ENCODE data around the gene PSMD1.
"Not testable (repeated sequence)": the region's sequence is repeated elsewhere in the genome, so short reads cannot be mapped to it uniquely, and the experiment has no call there.

The PSMD1 gene

DNA sequence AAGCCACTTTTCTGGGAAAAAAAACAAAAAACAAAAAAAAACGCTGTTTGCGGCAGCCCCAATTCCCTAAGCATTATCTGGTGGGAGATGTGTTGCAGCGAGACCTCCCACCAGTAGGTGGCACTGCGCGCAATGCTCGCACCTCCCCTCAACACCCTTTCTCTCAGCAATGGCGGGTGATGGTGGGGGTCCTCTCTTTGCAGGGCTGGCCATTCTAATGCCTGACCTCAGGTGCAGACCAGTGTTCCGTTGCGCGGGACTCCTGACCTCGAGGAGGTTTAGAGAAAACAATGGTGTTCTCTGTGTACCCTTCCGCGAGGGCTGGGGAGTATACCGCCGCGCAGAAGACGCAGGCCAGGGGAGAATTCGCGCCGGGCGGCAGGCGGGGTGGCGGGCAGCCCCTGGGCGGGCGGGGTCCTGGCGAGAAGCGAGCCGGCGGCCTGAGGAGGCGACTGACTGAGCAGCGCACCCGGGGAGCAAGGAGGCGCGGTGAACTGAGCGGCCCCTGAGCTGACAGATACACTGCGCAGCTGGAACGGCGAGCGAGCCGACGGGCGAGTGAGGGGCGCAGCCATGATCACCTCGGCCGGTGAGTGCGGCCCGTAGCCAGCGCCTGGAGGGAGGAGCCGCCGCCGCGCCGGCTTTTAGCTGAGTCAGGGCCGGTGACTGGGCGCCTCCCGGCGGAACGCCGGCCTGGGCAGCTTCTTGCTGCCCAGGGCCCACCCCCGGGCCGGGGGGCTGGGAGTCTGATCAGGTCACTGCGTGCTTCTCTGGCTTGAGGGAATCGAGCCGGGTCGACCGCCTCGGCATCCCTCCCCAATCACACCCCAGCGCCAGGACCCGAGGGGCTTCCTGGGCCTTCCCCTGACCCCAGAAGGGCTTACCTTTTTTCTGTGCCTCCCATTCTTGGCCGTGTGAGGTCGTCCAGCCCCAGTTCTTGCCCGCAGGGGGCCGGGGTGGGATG, at the start of gene PSMD1:
PSMD1 (plus strand) TSS at position 415 of the 964 bp plus-strand sequence; CDS start at position 574, 159 bp downstream.
- DNase-seq: peak; percentile 41

GRCh38 chr2:231007286-231008098, 49.2 kb upstream of the PSMD1 start:
- DNase-seq: no peak

- DNase-seq: no peak
Observed at GRCh38 chr2:231008131-231008530, 48.5 kb upstream of the PSMD1 start.

- DNase-seq: no peak
Observed at GRCh38 chr2:231009236-231009919, 47.3 kb upstream of the PSMD1 start.

- DNase-seq: no peak
Observed at GRCh38 chr2:231010201-231010730, 46.4 kb upstream of the PSMD1 start.

GRCh38 chr2:231011526-231011925, 45.1 kb upstream of the PSMD1 start:
- DNase-seq: no peak

DNA sequence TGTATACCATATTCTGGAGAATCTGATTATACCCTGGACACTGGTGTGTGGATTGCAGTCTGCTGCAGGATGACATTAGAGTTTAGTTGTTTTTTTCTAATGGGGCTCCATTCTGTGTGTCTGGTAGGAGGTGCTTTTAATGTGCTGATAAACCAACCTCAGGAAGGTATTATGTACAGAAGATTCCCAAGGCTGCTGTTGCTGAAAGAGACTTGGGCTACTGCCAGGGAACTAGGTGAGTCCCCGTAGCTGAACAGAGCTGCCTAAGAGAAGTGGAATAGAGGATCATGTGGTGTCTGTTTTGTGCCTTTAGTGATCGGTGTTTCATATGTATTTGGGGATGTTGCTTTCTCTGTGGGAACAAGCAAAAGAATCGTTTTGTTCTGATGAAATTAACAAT, 44.2 kb upstream of the PSMD1 start:
- DNase-seq: no peak

DNA sequence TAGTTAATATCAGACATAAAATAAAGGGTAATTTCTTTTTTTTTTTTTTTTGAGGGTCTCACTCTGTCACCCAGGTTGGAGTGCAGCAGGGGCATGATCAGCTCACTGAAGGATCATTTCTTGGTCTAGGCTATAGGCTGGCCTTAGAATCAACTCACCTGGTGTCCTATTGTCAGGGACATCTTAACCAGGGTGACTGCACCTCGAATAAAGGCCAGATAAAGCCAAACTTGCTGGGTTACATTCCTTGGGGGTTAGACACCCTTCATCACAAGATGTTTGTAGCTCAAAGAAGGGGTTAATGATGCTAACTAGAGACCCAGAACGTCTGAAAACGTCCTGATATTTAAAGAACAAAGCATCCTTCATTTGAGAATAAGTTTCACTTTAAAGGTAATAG, 42.8 kb upstream of the PSMD1 start:
- no peak for DNase-seq

DNA sequence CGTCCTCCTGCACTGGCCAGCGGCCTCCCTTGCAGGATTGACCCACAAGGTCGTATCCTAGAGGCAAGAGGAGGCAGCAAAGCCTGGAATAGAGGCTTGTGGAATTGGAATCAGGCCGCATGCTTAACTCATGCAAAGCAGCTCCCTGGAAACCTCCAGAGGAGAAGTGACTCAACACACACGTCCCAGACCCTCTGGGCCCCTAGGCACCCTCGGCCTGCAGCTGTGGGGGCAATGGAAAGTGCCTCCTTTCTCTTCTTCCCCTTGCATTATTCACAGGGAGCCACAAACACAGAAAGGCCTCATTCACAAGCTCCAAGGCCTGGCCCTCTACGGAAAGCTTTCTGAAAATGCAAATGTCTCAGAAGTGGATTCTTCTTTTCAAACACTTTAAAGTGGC, 41.2 kb upstream of the PSMD1 start:
- DNase-seq: no peak

- DNase-seq: no peak
Observed at GRCh38 chr2:231015926-231016325, 40.7 kb upstream of the PSMD1 start.

- DNase-seq: no peak
Observed at GRCh38 chr2:231016566-231017230, 40.0 kb upstream of the PSMD1 start.

DNA sequence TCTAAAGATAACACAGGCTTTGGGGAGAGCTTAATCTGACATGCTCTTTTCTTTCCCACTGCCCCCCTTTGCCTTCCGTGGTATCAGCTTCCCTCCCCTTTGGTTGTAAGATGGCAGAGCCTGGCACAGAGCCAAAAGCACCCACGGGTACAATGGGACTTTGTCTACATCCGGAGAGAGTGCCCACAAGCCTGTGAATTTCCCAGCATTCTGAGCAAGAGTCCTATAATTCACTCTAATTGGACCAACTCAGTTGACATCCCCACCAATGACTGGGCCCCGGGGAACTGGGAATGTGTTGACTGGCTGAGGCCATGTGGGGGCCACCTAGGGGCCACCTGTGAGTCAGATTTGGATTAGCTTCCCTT, 39.5 kb upstream of the PSMD1 start:
- DNase-seq: no peak

- no peak for DNase-seq
Observed at GRCh38 chr2:231018184-231018583, 38.5 kb upstream of the PSMD1 start.

DNA sequence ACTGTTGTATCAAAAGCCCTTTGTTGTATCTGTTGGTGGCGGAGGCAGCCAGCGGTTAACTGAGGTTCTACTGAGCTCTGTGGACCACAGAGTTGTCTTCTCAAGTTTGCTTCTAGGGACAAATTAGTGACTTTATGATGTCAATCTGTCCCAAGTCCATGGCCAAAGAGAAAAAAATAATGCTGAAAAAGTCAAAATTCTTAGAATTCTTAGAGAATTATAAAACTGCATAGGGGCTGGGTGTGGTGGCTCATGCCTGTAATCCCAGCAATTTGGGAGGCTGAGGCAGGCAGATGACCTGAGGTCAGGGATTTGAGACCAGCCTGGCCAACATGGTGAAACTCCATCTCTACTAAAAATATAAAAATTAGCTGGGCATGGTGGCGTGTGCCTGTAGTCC, 31.6 kb upstream of the PSMD1 start:
- not testable (repeated sequence) for DNase-seq

DNA sequence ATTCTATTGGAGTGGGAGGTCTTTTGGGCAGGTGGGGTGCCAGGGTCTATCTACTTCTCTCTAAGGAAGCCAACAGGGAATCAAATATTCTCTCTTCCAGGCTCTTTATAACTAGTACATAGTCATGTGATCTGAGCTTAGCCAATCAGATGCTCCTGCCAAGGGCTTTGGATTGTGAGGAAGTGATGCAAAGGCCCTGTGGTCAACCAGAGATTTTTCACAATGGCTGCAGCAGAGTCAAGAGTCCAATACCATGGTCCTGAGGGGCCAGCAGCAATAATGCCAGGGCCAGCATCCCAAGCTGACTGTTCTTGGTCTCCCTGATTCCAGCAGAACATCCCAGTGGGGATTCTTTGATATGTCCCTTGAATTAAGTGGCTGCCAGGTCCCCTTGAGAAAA, 27.8 kb upstream of the PSMD1 start:
- DNase-seq: no peak

DNA sequence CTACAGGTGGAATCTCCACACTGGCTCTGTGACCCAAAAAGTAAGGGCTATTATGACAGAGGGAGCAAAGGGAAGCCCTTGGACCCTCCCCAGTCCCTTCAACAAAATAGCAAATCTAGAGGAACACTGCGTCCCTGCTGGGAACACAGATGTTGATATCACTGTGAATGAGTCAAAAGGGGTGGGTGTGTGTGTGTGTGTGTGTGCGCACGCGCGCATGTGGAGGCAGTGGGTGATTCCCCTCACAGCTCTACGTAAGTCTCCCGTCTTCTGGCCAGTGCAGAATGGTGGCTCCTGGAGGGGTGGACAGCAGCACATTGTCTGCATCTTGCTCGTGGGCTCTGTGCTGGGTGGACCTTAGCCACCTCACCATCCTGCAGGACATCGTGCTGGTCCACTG, 27.1 kb upstream of the PSMD1 start:
- DNase-seq: no peak

GRCh38 chr2:231030725-231031124, 25.9 kb upstream of the PSMD1 start:
- no peak for DNase-seq

DNA sequence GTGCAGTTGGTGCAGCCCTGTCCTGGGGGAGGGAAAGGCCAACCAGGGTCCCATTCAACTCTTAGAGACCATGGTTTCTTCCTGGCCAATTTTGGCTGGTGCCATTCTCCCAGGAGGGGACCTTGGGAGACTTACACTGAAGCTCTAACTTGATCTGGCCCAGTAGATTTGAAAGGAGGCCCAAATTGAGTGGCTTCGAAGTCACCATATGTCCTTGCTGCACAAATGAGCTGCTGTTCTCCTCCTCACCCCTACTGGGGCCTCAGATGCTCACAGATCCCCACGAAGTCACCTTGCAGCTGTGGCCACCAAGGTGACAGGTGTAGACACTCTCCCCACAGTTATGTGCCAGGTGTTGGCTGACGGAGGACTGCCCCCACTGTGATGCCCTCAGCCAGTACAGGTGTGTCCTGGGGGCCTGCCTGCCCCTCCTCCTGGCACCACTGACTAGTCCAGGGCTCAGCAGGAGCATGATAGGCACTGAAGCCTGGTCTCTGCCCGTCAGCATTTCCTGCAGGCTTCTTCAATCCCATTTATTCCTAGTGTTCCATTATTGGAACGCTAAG, 24.0 kb upstream of the PSMD1 start:
- DNase-seq: no peak

DNA sequence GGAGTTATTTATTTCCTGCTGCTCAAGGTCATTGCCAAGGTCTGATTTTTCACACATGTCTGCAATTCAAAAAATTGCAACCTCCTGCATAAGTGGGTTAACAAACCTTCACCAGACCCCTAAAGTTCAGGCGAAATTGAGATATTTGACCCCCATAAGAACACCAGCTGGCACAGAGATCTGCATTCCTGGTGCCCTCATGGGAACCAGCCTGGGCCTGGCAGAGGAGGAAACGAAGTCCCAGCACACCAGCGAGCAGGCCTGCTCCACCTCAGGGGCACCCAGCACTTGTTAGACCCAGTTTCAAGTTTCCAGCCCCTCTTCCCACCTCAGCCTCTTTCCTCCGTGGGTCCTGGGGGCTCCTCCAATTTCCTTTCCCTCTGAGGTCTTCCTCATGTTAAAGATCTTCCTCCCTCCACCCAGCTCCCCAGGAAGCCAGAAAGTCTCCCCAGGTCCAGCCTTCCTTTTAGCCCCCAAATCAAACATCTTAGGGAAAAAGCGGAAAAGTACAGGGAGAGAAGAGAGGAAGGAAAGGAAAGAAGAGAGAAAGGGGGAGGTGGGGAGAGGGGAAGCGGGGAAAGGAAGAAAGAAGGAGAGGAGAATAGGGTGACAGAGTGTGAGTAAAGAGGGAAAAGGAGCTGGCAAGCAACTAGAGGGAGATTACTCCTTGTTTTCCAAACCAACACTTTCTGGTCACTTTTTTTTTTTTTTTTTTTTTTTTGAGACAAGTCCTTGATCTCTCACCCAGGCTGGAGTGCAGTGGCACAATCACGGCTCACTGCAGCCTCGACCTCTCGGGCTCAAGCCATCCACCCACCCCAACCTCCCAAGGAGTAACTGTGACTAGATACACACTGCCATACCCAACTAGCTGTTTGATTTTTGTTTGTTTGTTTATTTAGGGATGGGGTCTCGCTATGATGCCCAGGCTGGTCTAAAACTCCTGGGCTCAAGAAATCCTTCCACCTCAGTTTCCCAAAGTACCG, 23.2 kb upstream of the PSMD1 start:
- no peak for DNase-seq

GRCh38 chr2:231034291-231034882, 22.3 kb upstream of the PSMD1 start:
- DNase-seq: no peak

All from cortex of kidney (tissue), 1 donor.